ENCODE data around the gene TMEM222.
"Not testable (repeated sequence)": the region's sequence is repeated elsewhere in the genome, so short reads cannot be mapped to it uniquely, and the experiment has no call there.

The TMEM222 gene

GRCh38 chr1:27377760-27378495 is 56.0 kb downstream of the TMEM222 start:
- Histone ChIP-seq H3K4me3 (ENCODE audit: low read depth in 1 of 2, low read length in 2 of 2) (no peak overlapping the region), H3K9me3 (ENCODE audit: control insufficient read depth in 1 of 2, low read length in 2 of 2) (no peaks in the 10 kb centered on the region), H3K27ac (ENCODE audit: low read depth, low read length) (no peak overlapping the region), H3K36me3 (ENCODE audit: control insufficient read depth in 1 of 2, insufficient read depth in 2 of 2, low read length in 2 of 2) (no peaks in the 10 kb centered on the region), H3K9ac (ENCODE audit: low read depth in 1 of 2, low read length in 2 of 2) (no peak overlapping the region), H3K4me1 (ENCODE audit: control insufficient read depth in 1 of 2, insufficient read depth in 2 of 2, low read length in 2 of 2) (no peaks in the 10 kb centered on the region), H3K27me3 (ENCODE audit: control insufficient read depth in 1 of 2, insufficient read depth in 2 of 2, low read length in 2 of 2) (peaks cover 0 to 11% of the 10 kb centered on the region in 2 donors)

GRCh38 chr1:27379564-27380122 is 57.7 kb downstream of the TMEM222 start:
- Histone ChIP-seq H3K4me1 (ENCODE audit: control insufficient read depth in 1 of 2, insufficient read depth in 2 of 2, low read length in 2 of 2) (no peaks in the 10 kb centered on the region), H3K4me3 (ENCODE audit: low read depth in 1 of 2, low read length in 2 of 2) (no peak overlapping the region), H3K36me3 (ENCODE audit: control insufficient read depth in 1 of 2, insufficient read depth in 2 of 2, low read length in 2 of 2) (no peaks in the 10 kb centered on the region), H3K9me3 (ENCODE audit: control insufficient read depth in 1 of 2, low read length in 2 of 2) (no peaks in the 10 kb centered on the region), H3K27ac (ENCODE audit: low read depth, low read length) (no peak overlapping the region), H3K9ac (ENCODE audit: low read depth in 1 of 2, low read length in 2 of 2) (no peak overlapping the region), H3K27me3 (ENCODE audit: control insufficient read depth in 1 of 2, insufficient read depth in 2 of 2, low read length in 2 of 2) (peaks cover 0 to 8% of the 10 kb centered on the region in 2 donors)

GRCh38 chr1:27380224-27380623 is 58.3 kb downstream of the TMEM222 start:
- Histone ChIP-seq H3K27me3 (ENCODE audit: control insufficient read depth in 1 of 2, insufficient read depth in 2 of 2, low read length in 2 of 2) (peaks cover 0 to 8% of the 10 kb centered on the region in 2 donors), H3K4me3 (ENCODE audit: low read depth in 1 of 2, low read length in 2 of 2) (no peak overlapping the region), H3K9me3 (ENCODE audit: control insufficient read depth in 1 of 2, low read length in 2 of 2) (no peaks in the 10 kb centered on the region), H3K9ac (ENCODE audit: low read depth in 1 of 2, low read length in 2 of 2) (no peak overlapping the region), H3K27ac (ENCODE audit: low read depth, low read length) (no peak overlapping the region), H3K36me3 (ENCODE audit: control insufficient read depth in 1 of 2, insufficient read depth in 2 of 2, low read length in 2 of 2) (no peaks in the 10 kb centered on the region), H3K4me1 (ENCODE audit: control insufficient read depth in 1 of 2, insufficient read depth in 2 of 2, low read length in 2 of 2) (no peaks in the 10 kb centered on the region)

GRCh38 chr1:27380766-27381733 is 59.1 kb downstream of the TMEM222 start:
- Histone ChIP-seq H3K9me3 (ENCODE audit: control insufficient read depth in 1 of 2, low read length in 2 of 2) (no peaks in the 10 kb centered on the region), H3K4me3 (ENCODE audit: low read depth in 1 of 2, low read length in 2 of 2) (no peak overlapping the region), H3K4me1 (ENCODE audit: control insufficient read depth in 1 of 2, insufficient read depth in 2 of 2, low read length in 2 of 2) (no peaks in the 10 kb centered on the region), H3K9ac (ENCODE audit: low read depth in 1 of 2, low read length in 2 of 2) (no peak overlapping the region), H3K27me3 (ENCODE audit: control insufficient read depth in 1 of 2, insufficient read depth in 2 of 2, low read length in 2 of 2) (peaks cover 0 to 8% of the 10 kb centered on the region in 2 donors), H3K36me3 (ENCODE audit: control insufficient read depth in 1 of 2, insufficient read depth in 2 of 2, low read length in 2 of 2) (no peaks in the 10 kb centered on the region), H3K27ac (ENCODE audit: low read depth, low read length) (no peak overlapping the region)

GRCh38 chr1:27381969-27382762 is 60.2 kb downstream of the TMEM222 start:
- H3K4me1 ChIP-seq (ENCODE audit: control insufficient read depth in 1 of 2, insufficient read depth in 2 of 2, low read length in 2 of 2), result no peaks in the 10 kb centered on the region

GRCh38 chr1:27383039-27383605 is 61.2 kb downstream of the TMEM222 start, which contains the start of gene CD164L2:
TSS of gene CD164L2 (minus strand) at chr1:27383333. CDS start at chr1:27383239, 94 bp downstream.
- Histone ChIP-seq H3K9me3 (ENCODE audit: control insufficient read depth in 1 of 2, low read length in 2 of 2) (no peaks in the 10 kb centered on the region), H3K9ac (ENCODE audit: low read depth in 1 of 2, low read length in 2 of 2) (no peak within 1 kb of the TSS), H3K4me1 (ENCODE audit: control insufficient read depth in 1 of 2, insufficient read depth in 2 of 2, low read length in 2 of 2) (no peaks in the 10 kb centered on the region), H3K4me3 (ENCODE audit: low read depth in 1 of 2, low read length in 2 of 2) (no peak within 1 kb of the TSS), H3K36me3 (ENCODE audit: control insufficient read depth in 1 of 2, insufficient read depth in 2 of 2, low read length in 2 of 2) (no peaks in the 10 kb centered on the region), H3K27ac (ENCODE audit: low read depth, low read length) (no peak within 1 kb of the TSS), H3K27me3 (ENCODE audit: control insufficient read depth in 1 of 2, insufficient read depth in 2 of 2, low read length in 2 of 2) (peaks cover 0 to 8% of the 10 kb centered on the region in 2 donors)

More at GRCh38 chr1:27381969-27382762, 60.2 kb downstream of the TMEM222 start:
- Histone ChIP-seq H3K9me3 (ENCODE audit: control insufficient read depth in 1 of 2, low read length in 2 of 2) (no peaks in the 10 kb centered on the region), H3K27me3 (ENCODE audit: control insufficient read depth in 1 of 2, insufficient read depth in 2 of 2, low read length in 2 of 2) (peaks cover 0 to 8% of the 10 kb centered on the region in 2 donors), H3K4me3 (ENCODE audit: low read depth in 1 of 2, low read length in 2 of 2) (no peak overlapping the region), H3K36me3 (ENCODE audit: control insufficient read depth in 1 of 2, insufficient read depth in 2 of 2, low read length in 2 of 2) (no peaks in the 10 kb centered on the region), H3K27ac (ENCODE audit: low read depth, low read length) (no peak overlapping the region), H3K9ac (ENCODE audit: low read depth in 1 of 2, low read length in 2 of 2) (no peak overlapping the region)

GRCh38 chr1:27383661-27384060 is 61.7 kb downstream of the TMEM222 start:
- Histone ChIP-seq H3K4me1 (ENCODE audit: control insufficient read depth in 1 of 2, insufficient read depth in 2 of 2, low read length in 2 of 2) (peaks cover 0 to 2% of the 10 kb centered on the region in 2 donors), H3K4me3 (ENCODE audit: low read depth in 1 of 2, low read length in 2 of 2) (no peak overlapping the region), H3K27me3 (ENCODE audit: control insufficient read depth in 1 of 2, insufficient read depth in 2 of 2, low read length in 2 of 2) (peaks cover 0 to 8% of the 10 kb centered on the region in 2 donors), H3K27ac (ENCODE audit: low read depth, low read length) (no peak overlapping the region), H3K36me3 (ENCODE audit: control insufficient read depth in 1 of 2, insufficient read depth in 2 of 2, low read length in 2 of 2) (no peaks in the 10 kb centered on the region), H3K9ac (ENCODE audit: low read depth in 1 of 2, low read length in 2 of 2) (no peak overlapping the region), H3K9me3 (ENCODE audit: control insufficient read depth in 1 of 2, low read length in 2 of 2) (no peaks in the 10 kb centered on the region)

- H3K9ac ChIP-seq (ENCODE audit: low read depth in 1 of 2, low read length in 2 of 2); H3K36me3 ChIP-seq (ENCODE audit: control insufficient read depth in 1 of 2, insufficient read depth in 2 of 2, low read length in 2 of 2); H3K27ac ChIP-seq (ENCODE audit: low read depth, low read length); H3K4me1 ChIP-seq (ENCODE audit: control insufficient read depth in 1 of 2, insufficient read depth in 2 of 2, low read length in 2 of 2); H3K9me3 ChIP-seq (ENCODE audit: control insufficient read depth in 1 of 2, low read length in 2 of 2); H3K27me3 ChIP-seq (ENCODE audit: control insufficient read depth in 1 of 2, insufficient read depth in 2 of 2, low read length in 2 of 2); H3K4me3 ChIP-seq (ENCODE audit: low read depth in 1 of 2, low read length in 2 of 2): not testable (repeated sequence)
Measured at GRCh38 chr1:27384797-27385196, 62.8 kb downstream of the TMEM222 start.
